Measurements from ENCODE around the gene KIZ.

The KIZ gene

DNA sequence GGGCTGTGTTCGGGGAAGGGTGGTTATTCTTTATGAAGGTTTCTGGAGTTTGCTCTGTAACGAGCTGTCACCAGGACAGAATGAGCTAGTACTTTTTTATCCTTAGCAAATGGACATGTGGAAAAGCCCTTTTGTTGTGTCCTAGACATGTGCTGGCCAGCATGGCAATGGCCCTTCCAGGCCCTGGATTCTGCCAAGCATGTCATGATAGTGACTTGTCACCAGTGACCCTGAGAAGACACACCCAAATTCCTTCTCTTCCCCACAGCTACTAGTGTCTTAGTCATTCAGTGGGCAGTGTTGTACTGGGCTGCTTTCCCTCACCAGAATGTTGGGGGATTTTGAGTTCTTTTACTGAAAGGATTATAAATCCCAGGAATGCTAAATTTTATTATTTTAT, 103.3 kb downstream of the KIZ start:
- H3K4me3 ChIP-seq (ENCODE audit: insufficient read depth in 1 of 2, low read depth in 1 of 2, low read length in 2 of 2): no peak overlapping the region
- H3K79me1 ChIP-seq (replicated peaks; ENCODE audit: low read length, poor library complexity, severe bottlenecking): no peaks in the 10 kb centered on the region
- H2BK12ac ChIP-seq (ENCODE audit: low read length in 2 of 2): no peak overlapping the region
- no peak overlapping the region for H3K4me2 ChIP-seq (ENCODE audit: low read length, poor library complexity, severe bottlenecking)
- peaks cover 4 to 34% of the 10 kb centered on the region in 2 experiments for H3K36me3 ChIP-seq (ENCODE audit: control insufficient read depth in 1 of 2, insufficient read depth in 2 of 2, low read depth in 1 of 2, low read length in 2 of 2)
- no peak overlapping the region for H3K4ac ChIP-seq (ENCODE audit: low read depth in 1 of 2, low read length in 2 of 2)
- H3K23ac ChIP-seq (ENCODE audit: low read length in 2 of 2): no peak overlapping the region
- H2AFZ ChIP-seq (ENCODE audit: low read depth, low read length): no peak overlapping the region
- H2AK5ac ChIP-seq (ENCODE audit: low read length, severe bottlenecking): no peak overlapping the region
- 98% methylated on average over 2 of the region's 2 CpGs for WGBS
- H3K14ac ChIP-seq (ENCODE audit: low read length in 2 of 2): no peak overlapping the region
- H3K18ac ChIP-seq (ENCODE audit: low read depth in 1 of 2, low read length in 2 of 2): no peak overlapping the region
- no peak overlapping the region for H4K91ac ChIP-seq (ENCODE audit: low read length)
- H3K9ac ChIP-seq (ENCODE audit: low read length): no peak overlapping the region
- H3K4me1 ChIP-seq (ENCODE audit: control insufficient read depth, insufficient read depth, low read depth, low read length): no peaks in the 10 kb centered on the region
- H3K27ac ChIP-seq (ENCODE audit: low read length, poor library complexity, severe bottlenecking): no peak overlapping the region
- H3K9me3 ChIP-seq (ENCODE audit: control insufficient read depth, low read length): no peaks in the 10 kb centered on the region
- no peak overlapping the region for H2BK120ac ChIP-seq (ENCODE audit: low read depth, low read length)
- H4K8ac ChIP-seq (ENCODE audit: low read length): no peak overlapping the region
- no peaks in the 10 kb centered on the region for H3K27me3 ChIP-seq (ENCODE audit: control insufficient read depth in 1 of 2, insufficient read depth in 1 of 2, low read length in 2 of 2)
- no peak for DNase-seq
- H2BK5ac ChIP-seq (ENCODE audit: low read depth, low read length, poor library complexity, severe bottlenecking): no peak overlapping the region
- no peak overlapping the region for H2BK15ac ChIP-seq (ENCODE audit: low read depth, poor library complexity, severe bottlenecking)

DNA sequence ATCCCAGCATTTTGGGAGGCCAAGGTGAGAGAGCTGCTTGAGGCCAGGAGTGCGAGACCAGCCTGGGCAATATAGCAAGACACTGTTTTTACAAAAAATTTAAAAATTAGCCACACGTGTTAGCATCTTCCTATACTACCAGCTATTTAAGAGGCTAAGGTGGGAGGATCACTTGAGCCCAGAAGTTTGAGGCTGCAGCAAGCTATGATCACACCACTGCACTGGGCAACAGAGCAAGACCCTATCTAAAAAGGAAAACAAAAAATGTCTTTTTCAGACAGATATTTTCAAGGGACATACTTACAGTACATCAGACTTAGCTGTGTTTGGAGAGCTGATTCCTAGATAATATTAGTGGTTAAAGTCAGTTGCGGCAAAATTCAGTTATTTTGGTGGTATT, 104.3 kb downstream of the KIZ start:
- 100% methylated on average over 2 of the region's 3 CpGs for WGBS

DNA sequence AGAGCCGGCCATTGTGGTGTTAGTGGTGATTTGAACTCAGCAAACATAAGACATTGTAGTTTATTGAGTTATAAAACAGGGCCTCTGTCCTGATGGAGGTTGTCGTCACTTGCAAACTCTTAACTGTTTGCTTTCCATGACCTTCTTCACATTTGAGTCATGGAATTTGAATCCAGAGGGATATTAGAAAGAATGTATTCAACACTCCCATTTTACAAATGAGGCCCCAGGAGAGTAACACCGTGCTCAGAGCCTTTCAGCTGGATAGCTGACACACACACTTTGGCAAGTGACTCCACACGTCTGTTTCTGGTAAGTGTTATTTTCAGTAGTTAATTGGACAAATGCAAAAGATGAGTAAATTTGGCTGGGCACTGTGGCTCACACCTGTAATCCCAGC, 104.8 kb downstream of the KIZ start:
- no peak overlapping the region for H2BK120ac ChIP-seq (ENCODE audit: low read depth, low read length)
- no peak overlapping the region for H2AFZ ChIP-seq (ENCODE audit: low read depth, low read length)
- H2AK5ac ChIP-seq (ENCODE audit: low read length, severe bottlenecking): no peak overlapping the region
- no peak overlapping the region for H2BK12ac ChIP-seq (ENCODE audit: low read length in 2 of 2)
- no peak overlapping the region for H3K4me2 ChIP-seq (ENCODE audit: low read length, poor library complexity, severe bottlenecking)
- H3K23ac ChIP-seq (ENCODE audit: low read length in 2 of 2): no peak overlapping the region
- no peak overlapping the region for H2BK5ac ChIP-seq (ENCODE audit: low read depth, low read length, poor library complexity, severe bottlenecking)
- no peak overlapping the region for H4K8ac ChIP-seq (ENCODE audit: low read length)
- no peak overlapping the region for H3K18ac ChIP-seq (ENCODE audit: low read depth in 1 of 2, low read length in 2 of 2)
- peaks cover 4 to 34% of the 10 kb centered on the region in 2 experiments for H3K36me3 ChIP-seq (ENCODE audit: control insufficient read depth in 1 of 2, insufficient read depth in 2 of 2, low read depth in 1 of 2, low read length in 2 of 2)
- H3K9me3 ChIP-seq (ENCODE audit: control insufficient read depth, low read length): no peaks in the 10 kb centered on the region
- H3K4me3 ChIP-seq (ENCODE audit: insufficient read depth in 1 of 2, low read depth in 1 of 2, low read length in 2 of 2): no peak overlapping the region
- H3K27ac ChIP-seq (ENCODE audit: low read length, poor library complexity, severe bottlenecking): no peak overlapping the region
- 76% methylated on average over 4 of the region's 4 CpGs for WGBS
- no peak overlapping the region for H2BK15ac ChIP-seq (ENCODE audit: low read depth, poor library complexity, severe bottlenecking)
- no peak overlapping the region for H4K91ac ChIP-seq (ENCODE audit: low read length)
- H3K4me1 ChIP-seq (ENCODE audit: control insufficient read depth, insufficient read depth, low read depth, low read length): peaks cover 1% of the 10 kb centered on the region
- H3K9ac ChIP-seq (ENCODE audit: low read length): no peak overlapping the region
- no peak for DNase-seq
- no peaks in the 10 kb centered on the region for H3K79me1 ChIP-seq (replicated peaks; ENCODE audit: low read length, poor library complexity, severe bottlenecking)
- no peak overlapping the region for H3K14ac ChIP-seq (ENCODE audit: low read length in 2 of 2)
- H3K27me3 ChIP-seq (ENCODE audit: control insufficient read depth in 1 of 2, insufficient read depth in 1 of 2, low read length in 2 of 2): no peaks in the 10 kb centered on the region
- H3K4ac ChIP-seq (ENCODE audit: low read depth in 1 of 2, low read length in 2 of 2): no peak overlapping the region

More for the DNA sequence above, 104.3 kb downstream of the KIZ start:
- Histone ChIP-seq H2BK12ac (ENCODE audit: low read length in 2 of 2) (no peak overlapping the region), H3K36me3 (ENCODE audit: control insufficient read depth in 1 of 2, insufficient read depth in 2 of 2, low read depth in 1 of 2, low read length in 2 of 2) (peaks cover 4 to 34% of the 10 kb centered on the region in 2 experiments), H2BK5ac (ENCODE audit: low read depth, low read length, poor library complexity, severe bottlenecking) (no peak overlapping the region), H2BK15ac (ENCODE audit: low read depth, poor library complexity, severe bottlenecking) (no peak overlapping the region), H2BK120ac (ENCODE audit: low read depth, low read length) (no peak overlapping the region), H3K4me2 (ENCODE audit: low read length, poor library complexity, severe bottlenecking) (no peak overlapping the region), H3K27me3 (ENCODE audit: control insufficient read depth in 1 of 2, insufficient read depth in 1 of 2, low read length in 2 of 2) (no peaks in the 10 kb centered on the region), H3K9me3 (ENCODE audit: control insufficient read depth, low read length) (no peaks in the 10 kb centered on the region), H3K4me1 (ENCODE audit: control insufficient read depth, insufficient read depth, low read depth, low read length) (no peaks in the 10 kb centered on the region), H2AFZ (ENCODE audit: low read depth, low read length) (no peak overlapping the region), H3K4ac (ENCODE audit: low read depth in 1 of 2, low read length in 2 of 2) (no peak overlapping the region), H2AK5ac (ENCODE audit: low read length, severe bottlenecking) (no peak overlapping the region), H3K23ac (ENCODE audit: low read length in 2 of 2) (no peak overlapping the region), H4K91ac (ENCODE audit: low read length) (no peak overlapping the region), H3K14ac (ENCODE audit: low read length in 2 of 2) (no peak overlapping the region), H3K9ac (ENCODE audit: low read length) (no peak overlapping the region), H3K4me3 (ENCODE audit: insufficient read depth in 1 of 2, low read depth in 1 of 2, low read length in 2 of 2) (no peak overlapping the region), H3K79me1 (replicated peaks; ENCODE audit: low read length, poor library complexity, severe bottlenecking) (no peaks in the 10 kb centered on the region), H3K18ac (ENCODE audit: low read depth in 1 of 2, low read length in 2 of 2) (no peak overlapping the region), H3K27ac (ENCODE audit: low read length, poor library complexity, severe bottlenecking) (no peak overlapping the region), H4K8ac (ENCODE audit: low read length) (no peak overlapping the region)
- no peak for DNase-seq

DNA sequence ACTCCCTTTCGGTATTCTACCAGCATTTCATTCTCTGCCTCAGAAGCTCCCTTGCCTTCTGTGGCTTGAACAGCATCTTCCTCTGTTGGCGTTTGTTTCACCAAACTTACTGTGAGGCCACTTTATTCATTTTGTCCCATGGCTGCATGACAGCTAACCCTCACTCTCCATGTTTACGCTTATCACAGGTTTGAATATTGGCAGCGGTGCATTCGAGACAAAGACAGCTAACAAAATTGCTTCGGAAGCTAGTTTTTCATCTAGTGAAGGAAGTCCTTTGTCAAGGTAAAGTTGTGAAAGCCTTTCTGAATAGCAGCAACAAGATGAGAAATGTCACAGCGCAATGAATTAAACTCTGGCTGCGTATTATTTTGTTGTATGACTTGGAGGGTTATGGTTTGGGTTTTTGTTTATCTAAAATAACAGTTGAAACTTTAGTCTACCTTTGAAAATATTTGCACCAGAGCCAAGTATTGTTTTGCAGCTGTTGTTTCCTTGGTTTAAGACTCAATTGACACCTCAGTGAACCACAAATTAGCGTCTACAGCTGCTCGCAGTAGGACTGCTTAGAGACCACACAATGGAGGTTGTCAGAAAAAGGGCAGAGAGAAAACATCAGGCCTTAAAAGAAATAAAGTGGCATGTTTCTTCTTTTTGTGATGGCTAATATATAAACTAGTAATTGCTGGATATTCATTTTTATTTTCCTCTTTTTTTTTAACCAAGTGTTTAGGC, 106.8 kb downstream of the KIZ start:
- Histone ChIP-seq H4K8ac (ENCODE audit: low read length) (no peak overlapping the region), H4K91ac (ENCODE audit: low read length) (no peak overlapping the region), H3K36me3 (ENCODE audit: control insufficient read depth in 1 of 2, insufficient read depth in 2 of 2, low read depth in 1 of 2, low read length in 2 of 2) (peaks cover 3 to 30% of the 10 kb centered on the region in 2 experiments), H3K4me3 (ENCODE audit: insufficient read depth in 1 of 2, low read depth in 1 of 2, low read length in 2 of 2) (no peak overlapping the region), H3K79me1 (replicated peaks; ENCODE audit: low read length, poor library complexity, severe bottlenecking) (no peaks in the 10 kb centered on the region), H2BK5ac (ENCODE audit: low read depth, low read length, poor library complexity, severe bottlenecking) (no peak overlapping the region), H2AFZ (ENCODE audit: low read depth, low read length) (no peak overlapping the region), H3K14ac (ENCODE audit: low read length in 2 of 2) (no peak overlapping the region), H3K27me3 (ENCODE audit: control insufficient read depth in 1 of 2, insufficient read depth in 1 of 2, low read length in 2 of 2) (no peaks in the 10 kb centered on the region), H3K4me2 (ENCODE audit: low read length, poor library complexity, severe bottlenecking) (no peak overlapping the region), H3K4me1 (ENCODE audit: control insufficient read depth, insufficient read depth, low read depth, low read length) (peaks cover 1% of the 10 kb centered on the region), H3K9me3 (ENCODE audit: control insufficient read depth, low read length) (no peaks in the 10 kb centered on the region), H2BK12ac (ENCODE audit: low read length in 2 of 2) (no peak overlapping the region), H3K27ac (ENCODE audit: low read length, poor library complexity, severe bottlenecking) (no peak overlapping the region), H3K9ac (ENCODE audit: low read length) (no peak overlapping the region), H3K4ac (ENCODE audit: low read depth in 1 of 2, low read length in 2 of 2) (no peak overlapping the region), H2BK15ac (ENCODE audit: low read depth, poor library complexity, severe bottlenecking) (no peak overlapping the region), H3K18ac (ENCODE audit: low read depth in 1 of 2, low read length in 2 of 2) (no peak overlapping the region), H2AK5ac (ENCODE audit: low read length, severe bottlenecking) (no peak overlapping the region), H2BK120ac (ENCODE audit: low read depth, low read length) (no peak overlapping the region), H3K23ac (ENCODE audit: low read length in 2 of 2) (no peak overlapping the region)
- WGBS: 92% methylated on average over 10 of the region's 10 CpGs
- no peak for DNase-seq

Measured in mesenchymal stem cell (in vitro differentiated cells and primary cell).